WTC11 (cell line): ENCODE measurements around the gene KATNA1.

Source experiments
- AFF4 ChIP-seq: sonication (generic); formaldehyde crosslinking; IDR thresholded peaks from 2 replicates; pipeline ENCODE4 v1.8.1; 2023; ENCODE audit warnings: mild to moderate bottlenecking, missing genetic modification reagents, borderline replicate concordance
- ATF3 ChIP-seq: sonication (generic); formaldehyde crosslinking; conservative IDR thresholded peaks from 2 replicates; pipeline ENCODE4 v1.8.1; 2022; ENCODE audit warnings: mild to moderate bottlenecking, missing genetic modification reagents
- CREM ChIP-seq: sonication (generic); formaldehyde crosslinking; IDR thresholded peaks from 2 replicates; pipeline ENCODE4 v1.8.1; 2022; ENCODE audit warnings: mild to moderate bottlenecking, missing genetic modification reagents, moderate library complexity
- ESRRA ChIP-seq: sonication (generic); formaldehyde crosslinking; IDR thresholded peaks from 2 replicates; pipeline ENCODE4 v1.8.1; 2022; ENCODE audit warnings: mild to moderate bottlenecking, missing genetic modification reagents, borderline replicate concordance
- JUN ChIP-seq: sonication (generic); formaldehyde crosslinking; IDR thresholded peaks from 2 replicates; pipeline ENCODE4 v1.8.0; 2023; ENCODE audit warnings: mild to moderate bottlenecking, missing genetic modification reagents
- MYBL2 ChIP-seq: sonication (generic); formaldehyde crosslinking; IDR thresholded peaks from 2 replicates; pipeline ENCODE4 v1.8.1; 2023; ENCODE audit warnings: mild to moderate bottlenecking, moderate library complexity, missing genetic modification reagents
- RELA ChIP-seq: sonication (generic); formaldehyde crosslinking; IDR thresholded peaks from 2 replicates; pipeline ENCODE4 v1.8.1; 2022; ENCODE audit warnings: missing genetic modification reagents, mild to moderate bottlenecking, borderline replicate concordance
- STAT6 ChIP-seq: sonication (generic); formaldehyde crosslinking; conservative IDR thresholded peaks from 2 replicates; pipeline ENCODE4 v1.8.1; 2023; ENCODE audit warnings: mild to moderate bottlenecking, low read depth, missing genetic modification reagents, moderate library complexity
- ZNF121 ChIP-seq: sonication (generic); formaldehyde crosslinking; IDR thresholded peaks from 2 replicates; pipeline ENCODE4 v1.8.0; 2023; ENCODE audit warnings: missing genetic modification reagents
- TF ChIP-seq, protein P1 (sequence below): fragments of 200-600 bp; IDR thresholded peaks from 2 replicates; pipeline ENCODE4 v1.8.0; 2022; ENCODE audit warnings: antibody characterized with exemption

GRCh38 chr6:149628875-149629510 is 19.5 kb downstream of the KATNA1 start:
- TF ChIP-seq, protein P1, sequence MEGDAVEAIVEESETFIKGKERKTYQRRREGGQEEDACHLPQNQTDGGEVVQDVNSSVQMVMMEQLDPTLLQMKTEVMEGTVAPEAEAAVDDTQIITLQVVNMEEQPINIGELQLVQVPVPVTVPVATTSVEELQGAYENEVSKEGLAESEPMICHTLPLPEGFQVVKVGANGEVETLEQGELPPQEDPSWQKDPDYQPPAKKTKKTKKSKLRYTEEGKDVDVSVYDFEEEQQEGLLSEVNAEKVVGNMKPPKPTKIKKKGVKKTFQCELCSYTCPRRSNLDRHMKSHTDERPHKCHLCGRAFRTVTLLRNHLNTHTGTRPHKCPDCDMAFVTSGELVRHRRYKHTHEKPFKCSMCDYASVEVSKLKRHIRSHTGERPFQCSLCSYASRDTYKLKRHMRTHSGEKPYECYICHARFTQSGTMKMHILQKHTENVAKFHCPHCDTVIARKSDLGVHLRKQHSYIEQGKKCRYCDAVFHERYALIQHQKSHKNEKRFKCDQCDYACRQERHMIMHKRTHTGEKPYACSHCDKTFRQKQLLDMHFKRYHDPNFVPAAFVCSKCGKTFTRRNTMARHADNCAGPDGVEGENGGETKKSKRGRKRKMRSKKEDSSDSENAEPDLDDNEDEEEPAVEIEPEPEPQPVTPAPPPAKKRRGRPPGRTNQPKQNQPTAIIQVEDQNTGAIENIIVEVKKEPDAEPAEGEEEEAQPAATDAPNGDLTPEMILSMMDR, result no peak
- TF ChIP-seq AFF4 (CRISPR knock-in tag) (no peak), ESRRA (CRISPR knock-in tag) (no peak), ATF3 (CRISPR knock-in tag) (no peak), CREM (CRISPR knock-in tag) (no peak), STAT6 (CRISPR knock-in tag) (no peak), ZNF121 (CRISPR knock-in tag) (no peak), RELA (CRISPR knock-in tag) (no peak), JUN (CRISPR knock-in tag) (no peak), MYBL2 (CRISPR knock-in tag) (no peak)
